ENCODE measurements around the gene SYCE1.
A peak's percentile ranks its signal among the peaks of the same experiment; 100 is the strongest.
"Not testable (repeated sequence)": the region's sequence is repeated elsewhere in the genome, so short reads cannot be mapped to it uniquely, and the experiment has no call there.

The SYCE1 gene

DNA sequence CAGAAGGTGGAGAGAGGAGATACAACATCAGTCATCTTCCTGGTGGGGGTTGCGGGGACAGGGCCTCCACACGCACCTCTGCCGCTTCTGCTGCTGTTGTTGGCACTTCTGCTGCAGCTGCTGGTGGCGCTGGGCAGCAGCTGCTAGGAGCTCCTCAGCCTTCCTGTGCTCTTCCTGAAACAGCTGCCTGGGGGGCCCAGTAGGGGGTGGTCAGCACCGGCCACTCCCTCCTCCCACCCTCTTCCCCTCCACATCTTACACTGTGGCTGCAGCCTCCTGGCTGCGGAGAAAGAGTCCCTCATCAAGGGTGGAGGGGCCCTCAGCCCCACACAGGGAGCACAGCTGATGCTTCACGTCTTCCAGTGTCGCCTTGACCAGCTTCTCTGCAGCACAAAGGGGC, 9.9 kb downstream of the SYCE1 start:
- no peak for DNase-seq

- no peak for DNase-seq
These were observed 10.8 kb downstream of the SYCE1 start for GRCh38 chr10:133554600-133554999.

- DNase-seq, result no peak
These were observed 20.9 kb downstream of the SYCE1 start for GRCh38 chr10:133544506-133544905.

DNA sequence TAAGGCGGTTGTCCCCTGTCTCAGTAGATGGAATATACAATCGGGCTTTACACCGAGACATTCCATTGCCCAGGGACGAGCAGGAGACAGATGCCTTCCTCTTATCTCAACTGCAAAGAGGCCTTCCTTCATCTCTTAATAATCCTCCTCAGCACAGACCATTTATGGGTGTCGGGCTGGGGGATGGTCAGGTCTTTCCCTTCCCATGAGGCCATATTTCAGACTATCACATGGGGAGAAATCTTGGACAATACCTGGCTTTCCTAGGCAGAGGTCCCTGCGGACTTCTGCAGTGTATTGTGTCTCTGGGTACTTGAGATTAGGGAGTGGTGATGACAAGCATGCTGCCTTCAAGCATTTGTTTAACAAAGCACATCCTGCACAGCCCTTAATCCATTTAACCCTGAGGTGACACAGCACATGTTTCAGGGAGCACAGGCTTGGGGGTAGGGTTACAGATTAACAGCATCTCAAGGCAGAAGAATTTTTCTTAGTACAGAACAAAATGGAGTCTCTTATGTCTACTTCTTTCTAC, 23.9 kb downstream of the SYCE1 start:
- DNase-seq, result not testable (repeated sequence)

DNA sequence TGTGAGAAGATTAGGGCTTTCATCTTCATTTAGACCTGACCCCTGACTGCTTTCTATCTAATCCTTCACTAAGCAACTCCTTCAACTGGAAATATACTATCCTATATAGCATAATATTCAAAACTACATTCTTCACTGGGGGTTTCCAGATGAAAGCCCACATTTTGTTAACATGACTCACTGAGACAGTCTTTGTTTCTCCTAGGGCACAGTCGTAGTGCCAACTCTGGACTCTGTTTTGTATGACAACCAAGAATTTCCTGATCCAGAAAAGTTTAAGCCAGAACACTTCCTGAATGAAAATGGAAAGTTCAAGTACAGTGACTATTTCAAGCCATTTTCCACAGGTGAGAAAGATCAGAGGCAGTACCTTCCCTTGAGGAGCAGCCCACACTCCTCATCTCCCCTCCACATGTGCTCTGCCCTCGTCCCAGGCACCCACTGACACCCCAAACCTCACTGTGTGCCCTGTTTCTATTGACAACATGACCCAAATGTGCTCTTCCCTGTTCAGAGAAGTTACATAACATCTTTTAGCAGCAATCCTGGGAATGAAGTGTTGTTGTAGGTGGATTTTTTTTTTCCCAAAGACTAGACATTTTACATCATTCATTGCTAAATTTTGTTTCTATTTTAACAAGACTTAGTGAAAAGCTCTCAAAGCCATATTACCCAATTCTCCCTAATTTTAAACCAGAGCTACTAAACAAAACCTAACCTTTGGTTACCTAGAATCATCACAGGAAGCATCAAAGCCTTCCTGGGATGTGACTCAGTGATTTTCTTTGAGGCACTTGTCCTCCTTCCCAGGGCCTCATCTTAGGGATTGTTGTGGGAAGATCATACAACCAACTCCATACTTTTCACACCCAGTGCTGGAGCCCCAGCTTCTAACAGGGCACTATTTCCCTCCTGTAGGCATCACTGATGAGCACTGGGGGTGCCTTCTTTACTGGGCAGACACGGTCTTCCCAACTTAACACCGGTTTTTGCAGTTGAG, 27.5 kb downstream of the SYCE1 start:
- DNase-seq, result no peak

- DNase-seq, result no peak
These were observed 29.2 kb downstream of the SYCE1 start for GRCh38 chr10:133536198-133536597.

GRCh38 chr10:133534417-133534816, 31.0 kb downstream of the SYCE1 start:
- DNase-seq, result no peak

- no peak for DNase-seq
These were observed 32.5 kb downstream of the SYCE1 start for GRCh38 chr10:133532871-133533270.

DNA sequence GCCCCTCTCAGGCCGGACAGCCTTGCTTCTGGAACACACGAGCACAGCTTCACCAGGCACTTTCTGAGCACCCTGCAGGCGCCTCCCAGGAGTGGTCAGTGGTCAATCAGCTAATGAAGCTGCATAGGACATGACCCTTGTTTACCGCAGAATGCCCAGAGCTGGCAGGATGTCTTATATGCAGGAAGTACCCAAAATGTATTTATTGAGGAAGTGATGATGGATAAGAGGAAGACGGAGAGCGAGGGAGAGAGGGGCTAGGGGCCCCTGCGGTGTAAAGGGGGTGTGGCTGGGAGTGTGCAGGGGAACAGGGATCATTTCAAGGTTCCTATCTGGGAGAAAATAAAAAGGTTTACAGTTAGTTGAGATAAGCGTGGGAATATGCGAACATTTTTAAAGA, 34.9 kb downstream of the SYCE1 start:
- DNase-seq, result no peak

GRCh38 chr10:133529576-133529946, 35.8 kb downstream of the SYCE1 start:
- DNase-seq, result no peak

GRCh38 chr10:133528845-133529575, 36.4 kb downstream of the SYCE1 start:
- no peak for DNase-seq

DNA sequence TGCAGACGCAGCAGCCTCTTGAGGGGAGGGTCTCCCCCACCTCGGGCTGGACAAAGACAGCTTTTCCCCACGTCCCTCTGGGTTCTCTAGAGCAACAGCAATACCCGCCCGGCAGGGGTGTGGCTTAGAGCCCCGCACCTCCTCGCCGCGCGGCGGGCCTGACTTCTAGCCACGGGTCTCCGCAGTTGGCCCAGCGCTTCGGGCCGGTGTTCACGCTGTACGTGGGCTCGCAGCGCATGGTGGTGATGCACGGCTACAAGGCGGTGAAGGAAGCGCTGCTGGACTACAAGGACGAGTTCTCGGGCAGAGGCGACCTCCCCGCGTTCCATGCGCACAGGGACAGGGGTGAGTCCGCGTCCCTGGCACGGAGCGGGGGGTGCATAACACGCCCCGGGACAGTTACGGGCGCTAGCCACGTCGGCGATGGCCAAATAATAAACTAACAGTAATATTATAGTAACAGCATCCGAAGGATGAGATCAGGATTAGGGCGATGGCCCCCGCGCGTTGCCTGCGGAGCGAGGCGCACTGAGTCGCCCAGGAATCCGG, 37.0 kb downstream of the SYCE1 start:
- no peak for DNase-seq

GRCh38 chr10:133527771-133528271, 37.6 kb downstream of the SYCE1 start:
- peak; percentile 16 for DNase-seq

DNA sequence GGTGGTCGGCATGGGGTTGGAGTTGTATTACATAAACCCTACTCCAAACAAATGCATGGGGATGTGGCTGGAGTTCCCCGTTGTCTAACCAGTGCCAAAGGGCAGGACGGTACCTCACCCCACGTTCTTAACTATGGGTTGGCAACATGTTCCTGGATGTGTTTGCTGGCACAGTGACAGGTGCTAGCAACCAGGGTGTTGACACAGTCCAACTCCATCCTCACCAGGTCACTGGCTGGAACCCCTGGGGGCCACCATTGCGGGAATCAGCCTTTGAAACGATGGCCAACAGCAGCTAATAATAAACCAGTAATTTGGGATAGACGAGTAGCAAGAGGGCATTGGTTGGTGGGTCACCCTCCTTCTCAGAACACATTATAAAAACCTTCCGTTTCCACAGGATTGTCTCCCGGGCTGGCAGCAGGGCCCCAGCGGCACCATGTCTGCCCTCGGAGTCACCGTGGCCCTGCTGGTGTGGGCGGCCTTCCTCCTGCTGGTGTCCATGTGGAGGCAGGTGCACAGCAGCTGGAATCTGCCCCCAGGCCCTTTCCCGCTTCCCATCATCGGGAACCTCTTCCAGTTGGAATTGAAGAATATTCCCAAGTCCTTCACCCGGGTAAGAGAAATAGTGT, 38.3 kb downstream of the SYCE1 start, which contains the start of gene CYP2E1:
Gene CYP2E1, plus strand, starts transcription at position 407 of the 632 bp plus-strand sequence. Its CDS starts 33 bp downstream, at position 440.
- DNase-seq, result no peak

GRCh38 chr10:133525444-133525843, 39.9 kb downstream of the SYCE1 start:
- no peak for DNase-seq

- no peak for DNase-seq
These were observed 41.7 kb downstream of the SYCE1 start for GRCh38 chr10:133523631-133524203.

DNA sequence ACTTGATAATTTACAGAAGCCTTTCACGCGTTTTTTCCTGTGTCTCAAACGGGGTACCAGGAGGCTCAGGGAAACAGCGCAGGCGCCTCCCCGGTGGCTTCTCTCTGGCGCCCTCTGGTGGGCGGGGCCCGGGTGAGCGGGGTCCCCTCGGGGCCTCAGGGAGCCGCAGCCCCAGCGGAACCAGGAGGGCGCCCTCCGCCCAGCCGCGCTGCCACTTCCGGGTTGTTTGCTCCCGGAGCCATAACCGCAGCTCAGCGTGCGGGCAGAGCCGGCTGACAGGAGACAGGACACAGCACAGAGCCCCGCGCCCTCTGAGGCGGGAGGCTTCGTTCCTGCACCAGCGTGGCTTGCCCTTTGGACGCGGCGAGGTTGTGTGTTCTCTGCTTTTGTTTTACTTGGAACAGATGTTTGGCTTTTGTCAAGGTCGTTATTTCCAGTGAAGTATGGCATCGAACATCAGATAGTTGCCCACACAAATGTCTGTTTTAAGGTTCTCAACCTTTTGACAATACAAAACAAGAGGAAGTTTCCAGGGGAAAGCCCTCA, 45.1 kb downstream of the SYCE1 start:
- DNase-seq, result no peak

GRCh38 chr10:133518517-133518916, 46.9 kb downstream of the SYCE1 start:
- DNase-seq, result not testable (repeated sequence)

DNA sequence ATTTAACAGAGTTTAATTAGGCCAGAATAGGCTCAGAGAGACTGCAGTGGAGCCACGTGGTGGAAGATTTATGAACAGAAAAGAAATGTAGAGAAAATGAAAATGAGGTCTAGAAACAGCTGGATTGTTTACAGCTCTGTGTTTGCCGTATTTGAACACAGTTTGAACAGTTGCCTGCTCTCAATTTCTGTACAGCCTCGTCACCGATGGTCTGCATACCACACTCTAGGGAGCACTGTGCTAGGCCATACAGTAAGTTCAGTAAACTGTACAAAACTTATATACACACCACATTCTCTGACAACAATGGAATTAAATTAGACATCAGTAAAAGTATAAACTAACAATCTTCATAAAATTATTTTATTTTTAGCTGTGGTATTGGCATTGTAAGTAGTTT, 49.3 kb downstream of the SYCE1 start:
- DNase-seq, result no peak

GRCh38 chr10:133515471-133515870, 49.9 kb downstream of the SYCE1 start:
- DNase-seq, result no peak

GRCh38 chr10:133511907-133512528, 53.4 kb downstream of the SYCE1 start:
- no peak for DNase-seq

Measured in NCI-H1092 (cell line).